K562 (cell line): ENCODE measurements around the gene GAK. TPM values are rescaled to one million over a fixed set of nuclear protein-coding genes. Genes with fewer than 3 reads are reported as not detected.

Experiments used
- ATAC-seq: fragments of 200-7000 bp; cut with Tn5 transposase; 3 replicates; pipeline ENCODE4 v1.9.1; 2020; ENCODE audit warnings: moderate library complexity
- BruUV-seq: library from RNA; stranded (reverse); fragments of 400-500 nt; replicated peaks from 2 replicates; lab custom pipeline; 2021; lab: Mats Ljungman, UMichigan
- CTCF ChIA-PET: fragments of 300-600 bp; formaldehyde crosslinking; extraction: SDS; loops from one replicate; lab custom pipeline; 2021; ENCODE audit warnings: low intra/inter-chr PET ratio; lab: Yijun Ruan, JAX
- POLR2A ChIA-PET: fragments of 300-600, 350-650 bp; sonication (Branson Sonifier 250); formaldehyde crosslinking; extraction: SDS; loops from one replicate; lab custom pipeline; 2021; ENCODE audit warnings: antibody characterized with exemption, inconsistent platforms; lab: Yijun Ruan, JAX
- DNase-seq, 4 experiments: peaks; one replicate each; pipeline versions ENCODE4 v3.0.0 to v3.0.0-alpha.2; 2011 to 2018; ENCODE audit warnings: low spot score in 3 of 4, mixed read lengths in 3 of 4; ENCODE audit errors: extremely low read depth in 1 of 4
- FAIRE-seq: peaks from 2 replicates; lab custom pipeline; 2011; peaks lifted over from hg19 to GRCh38; lab: Jason Lieb, UNC
- H2AFZ ChIP-seq: 2 replicates; pipeline ENCODE4 v1.6.0; 2011; ENCODE audit warnings: low read depth, low read length, control low read depth, inconsistent platforms
- H3K27ac ChIP-seq: fragments of 200-600 bp; 3 replicates; pipeline ENCODE4 v1.8.0; 2011; ENCODE audit warnings: low read depth, mild to moderate bottlenecking, control low read depth, inconsistent platforms, low read length, moderate library complexity, mixed read lengths; ENCODE audit errors: extremely low read depth
- H3K27me3 ChIP-seq, 2 experiments: fragments of 300-600 bp in 1 of 2; 2 replicates in 1 of 2; 3 replicates in 1 of 2; pipeline versions ENCODE4 v1.6.0 to v1.8.0; 2011; ENCODE audit warnings: inconsistent platforms in 2 of 2, low read length in 2 of 2, mild to moderate bottlenecking in 1 of 2, mixed read lengths in 1 of 2, moderate library complexity in 1 of 2; ENCODE audit not compliant: control insufficient read depth in 2 of 2, insufficient read depth in 2 of 2
- H3K36me3 ChIP-seq: fragments of 300-600 bp; 3 replicates; pipeline ENCODE4 v1.8.0; 2011; ENCODE audit warnings: mild to moderate bottlenecking, low read length, inconsistent platforms; ENCODE audit not compliant: control insufficient read depth, insufficient read depth
- H3K4me1 ChIP-seq, 2 experiments: fragments of 200-600 bp in 1 of 2; replicated peaks in 1 of 2; 2 replicates in 1 of 2; 3 replicates in 1 of 2; pipeline versions ENCODE4 v1.5.1 to v1.8.0; 2011; ENCODE audit warnings: inconsistent platforms in 2 of 2, low read length in 2 of 2, mild to moderate bottlenecking in 1 of 2, mixed read lengths in 1 of 2, moderate library complexity in 1 of 2; ENCODE audit not compliant: control insufficient read depth in 2 of 2, insufficient read depth in 2 of 2
- H3K4me2 ChIP-seq: 2 replicates; pipeline ENCODE4 v1.6.1; 2011; ENCODE audit warnings: low read length, control low read depth, inconsistent platforms, mixed read lengths; ENCODE audit not compliant: insufficient read depth
- H3K4me3 ChIP-seq: fragments of 200-600 bp; sonication (generic), shearing (Covaris generic); 2 replicates; pipeline ENCODE4 v1.5.1; 2016; ENCODE audit warnings: control low read depth, inconsistent platforms
- H3K79me2 ChIP-seq: fragments of 200-600 bp; 3 replicates; pipeline ENCODE4 v1.8.0; 2011; ENCODE audit warnings: low read length, inconsistent platforms; ENCODE audit not compliant: control insufficient read depth, insufficient read depth
- H3K9ac ChIP-seq, 2 experiments: 2 replicates each; pipeline versions ENCODE4 v1.6.0 to v1.6.1; 2011; ENCODE audit warnings: low read depth in 2 of 2, low read length in 2 of 2, control low read depth in 1 of 2, inconsistent platforms in 1 of 2, mild to moderate bottlenecking in 1 of 2, mixed read lengths in 1 of 2; ENCODE audit not compliant: insufficient read depth in 1 of 2
- H3K9me1 ChIP-seq: one replicate; pipeline ENCODE4 v1.6.0; 2011; ENCODE audit warnings: inconsistent platforms, mild to moderate bottlenecking, low read length, moderate library complexity; ENCODE audit not compliant: control insufficient read depth, insufficient read depth
- H3K9me3 ChIP-seq: replicated peaks from 2 replicates; pipeline ENCODE4 v1.5.1; 2011; ENCODE audit warnings: low read depth, low read length, inconsistent platforms; ENCODE audit not compliant: control insufficient read depth, insufficient read depth
- H4K20me1 ChIP-seq: replicated peaks from 2 replicates; pipeline ENCODE4 v1.6.1; 2011; ENCODE audit warnings: low read length, inconsistent platforms, mixed read lengths; ENCODE audit not compliant: control insufficient read depth, insufficient read depth
- ARNT ChIP-seq, 2 experiments: fragments of 450-650 bp; IDR thresholded peaks; 2 replicates each; pipeline ENCODE4 v1.6.1; 2016; ENCODE audit warnings: mild to moderate bottlenecking in 1 of 2
- ATF7 ChIP-seq: fragments of 450-650 bp; IDR thresholded peaks from 2 replicates; pipeline ENCODE4 v1.7.1; 2014; ENCODE audit warnings: mild to moderate bottlenecking, moderate library complexity
- MCM2 ChIP-seq: fragments of 450-650 bp; IDR thresholded peaks from 2 replicates; pipeline ENCODE4 v1.6.1; 2017; ENCODE audit warnings: low read depth, mild to moderate bottlenecking
- NCOA2 ChIP-seq, 2 experiments: fragments of 450-650 bp; IDR thresholded peaks; 2 replicates each; pipeline ENCODE4 v1.6.1; 2018; ENCODE audit warnings: mild to moderate bottlenecking in 2 of 2, moderate library complexity in 1 of 2; ENCODE audit not compliant: partially characterized antibody in 2 of 2
- ZNF766 ChIP-seq: fragments of 200-800 bp; sonication (Bioruptor generic); conservative IDR thresholded peaks from 2 replicates; pipeline ENCODE4 v1.6.1; 2016; ENCODE audit warnings: missing genetic modification characterization, missing compliant biosample characterization
- WGBS: fragments of 100-300 bp; shearing (Covaris generic); methylation state at CpG from one replicate; pipeline ENCODE4 v1.1.6; 2016; ENCODE audit warnings: low coverage, mixed read lengths; ENCODE audit not compliant: insufficient coverage; ENCODE audit errors: missing lambda C conversion rate; 5-methylcytosine and 5-hydroxymethylcytosine counted together
- in situ Hi-C: fragments of 300-500 bp; cut with MboI; formaldehyde crosslinking; loops from 4 replicates; pipeline ENCODE4 v1.15.0; 2018; ENCODE audit warnings: inconsistent platforms, mixed read lengths
- intact Hi-C: fragments of 100-400 bp; cut with micrococcal nuclease; formaldehyde crosslinking; loops from 2 replicates; pipeline ENCODE4 v1.14.2; 2022
- polyA plus RNA-seq, 8 experiments: library from polyadenylated mRNA; depleted of rRNA in 4 of 8; stranded (reverse) in 5 of 8; unstranded in 3 of 8; fragments of >200 nt; fragmentation: Nextera tagmentation in 2 of 8; fragmentation: Illumina TruSeq in 1 of 8; extraction: Ambion mirVana in 2 of 8; extraction: Trizol in 1 of 8; gene quantifications; 2 replicates each; pipeline versions ENCODE4 v1.2.1 to v1.2.3, GENCODE V29; 2011 to 2014; ENCODE audit warnings: inconsistent platforms in 1 of 8, missing spikeins in 1 of 8
- total RNA-seq, 7 experiments: library from RNA; depleted of rRNA in 6 of 7; stranded (reverse); fragments of >200 nt in 6 of 7; fragmentation: Illumina TruSeq in 2 of 7; extraction: Trizol in 2 of 7; gene quantifications; 2 replicates each; pipeline versions ENCODE4 v1.2.1 to v1.2.3, GENCODE V29; 2011 to 2021; ENCODE audit warnings: low replicate concordance in 1 of 7
- TF ChIP-seq, protein P1 (sequence below): fragments of 250-450 bp; sonication (Bioruptor Pico); IDR thresholded peaks from 2 replicates; pipeline ENCODE4 v1.4.0; 2020

GAK gene
- total and polyA plus RNA-seq, 9 of the 15 experiments (the other 6 are each of a cell fraction or from before 2014, with no cell fraction given): 1.3 to 102 (median 16.2) TPM

- ATAC-seq (no peak), FAIRE-seq (no peak), DNase-seq (no peak)
- Histone ChIP-seq H3K27ac (no peak overlapping the region), H3K79me2 (peaks cover 10% of the 10 kb centered on the region; the same call in 2 of the 3 replicates), H3K4me2 (no peak overlapping the region), H3K36me3 (peaks cover 3% of the 10 kb centered on the region; the same call in 1 of the 3 replicates), H3K9me1 (no peaks in the 10 kb centered on the region), H3K9me3 (no peaks in the 10 kb centered on the region), H3K4me3 (no peak overlapping the region), H3K4me1 (peaks cover 6 to 58% of the 10 kb centered on the region in 2 experiments), H3K9ac (peak overlapping the region in 1 of 2 experiments; percentile 98; a peak in 2 of 4 replicates), H2AFZ (no peak overlapping the region), H3K27me3 (no peaks in the 10 kb centered on the region), H4K20me1 (no peaks in the 10 kb centered on the region; the same call in 1 of the 2 replicates)
- POLR2A ChIA-PET: interaction anchor here (0.8 kb wide), 1 partner anchor 9 kb away, joined by 3 read pairs; no protein-coding TSS in a partner anchor
- in situ Hi-C loops: no loop called here
- CTCF ChIA-PET: no interaction called here
- no TSS peak for BruUV-seq
- intact Hi-C loops: no loop called here
- WGBS: 83% methylated on average over 8 of the region's 9 CpGs
- TF ChIP-seq ATF7: no peak
- TF ChIP-seq ARNT (IDR thresholded peaks at IDR 0.05): no peak
- TF ChIP-seq MCM2: no peak
- TF ChIP-seq, protein P1, sequence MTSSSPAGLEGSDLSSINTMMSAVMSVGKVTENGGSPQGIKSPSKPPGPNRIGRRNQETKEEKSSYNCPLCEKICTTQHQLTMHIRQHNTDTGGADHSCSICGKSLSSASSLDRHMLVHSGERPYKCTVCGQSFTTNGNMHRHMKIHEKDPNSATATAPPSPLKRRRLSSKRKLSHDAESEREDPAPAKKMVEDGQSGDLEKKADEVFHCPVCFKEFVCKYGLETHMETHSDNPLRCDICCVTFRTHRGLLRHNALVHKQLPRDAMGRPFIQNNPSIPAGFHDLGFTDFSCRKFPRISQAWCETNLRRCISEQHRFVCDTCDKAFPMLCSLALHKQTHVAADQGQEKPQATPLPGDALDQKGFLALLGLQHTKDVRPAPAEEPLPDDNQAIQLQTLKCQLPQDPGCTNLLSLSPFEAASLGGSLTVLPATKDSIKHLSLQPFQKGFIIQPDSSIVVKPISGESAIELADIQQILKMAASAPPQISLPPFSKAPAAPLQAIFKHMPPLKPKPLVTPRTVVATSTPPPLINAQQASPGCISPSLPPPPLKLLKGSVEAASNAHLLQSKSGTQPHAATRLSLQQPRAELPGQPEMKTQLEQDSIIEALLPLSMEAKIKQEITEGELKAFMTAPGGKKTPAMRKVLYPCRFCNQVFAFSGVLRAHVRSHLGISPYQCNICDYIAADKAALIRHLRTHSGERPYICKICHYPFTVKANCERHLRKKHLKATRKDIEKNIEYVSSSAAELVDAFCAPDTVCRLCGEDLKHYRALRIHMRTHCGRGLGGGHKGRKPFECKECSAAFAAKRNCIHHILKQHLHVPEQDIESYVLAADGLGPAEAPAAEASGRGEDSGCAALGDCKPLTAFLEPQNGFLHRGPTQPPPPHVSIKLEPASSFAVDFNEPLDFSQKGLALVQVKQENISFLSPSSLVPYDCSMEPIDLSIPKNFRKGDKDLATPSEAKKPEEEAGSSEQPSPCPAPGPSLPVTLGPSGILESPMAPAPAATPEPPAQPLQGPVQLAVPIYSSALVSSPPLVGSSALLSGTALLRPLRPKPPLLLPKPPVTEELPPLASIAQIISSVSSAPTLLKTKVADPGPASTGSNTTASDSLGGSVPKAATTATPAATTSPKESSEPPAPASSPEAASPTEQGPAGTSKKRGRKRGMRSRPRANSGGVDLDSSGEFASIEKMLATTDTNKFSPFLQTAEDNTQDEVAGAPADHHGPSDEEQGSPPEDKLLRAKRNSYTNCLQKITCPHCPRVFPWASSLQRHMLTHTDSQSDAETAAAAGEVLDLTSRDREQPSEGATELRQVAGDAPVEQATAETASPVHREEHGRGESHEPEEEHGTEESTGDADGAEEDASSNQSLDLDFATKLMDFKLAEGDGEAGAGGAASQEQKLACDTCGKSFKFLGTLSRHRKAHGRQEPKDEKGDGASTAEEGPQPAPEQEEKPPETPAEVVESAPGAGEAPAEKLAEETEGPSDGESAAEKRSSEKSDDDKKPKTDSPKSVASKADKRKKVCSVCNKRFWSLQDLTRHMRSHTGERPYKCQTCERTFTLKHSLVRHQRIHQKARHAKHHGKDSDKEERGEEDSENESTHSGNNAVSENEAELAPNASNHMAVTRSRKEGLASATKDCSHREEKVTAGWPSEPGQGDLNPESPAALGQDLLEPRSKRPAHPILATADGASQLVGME: no peak
- TF ChIP-seq ZNF766: no peak
- TF ChIP-seq NCOA2 (IDR thresholded peaks at IDR 0.05; ENCODE audit: partially characterized antibody in 2 of 2): no peak
Measured at GRCh38 chr4:974668-975067, 42.6 kb upstream of the GAK start.
